SK-N-SH (cell line): ENCODE results near the gene RAB34. TPM values are rescaled to one million over a fixed set of nuclear protein-coding genes. Genes with fewer than 3 reads are reported as not detected.

ENCODE experiments used
- CTCF ChIA-PET: fragments of 300-600, 350-600 bp; formaldehyde crosslinking; extraction: SDS; loops from one replicate; lab custom pipeline; 2021; lab: Yijun Ruan, JAX
- POLR2A ChIA-PET: fragments of 350-600 bp; sonication (Branson Sonifier 250); formaldehyde crosslinking; extraction: SDS; loops from one replicate; lab custom pipeline; 2020; ENCODE audit warnings: antibody characterized with exemption, inconsistent platforms; lab: Yijun Ruan, JAX
- DNase-seq: peaks from one replicate; pipeline ENCODE4 v3.0.0; 2012
- H2AFZ ChIP-seq: fragments of 200-600 bp; sonication (generic); 2 replicates; pipeline ENCODE4 v1.8.1; 2016; ENCODE audit warnings: antibody characterized with exemption, mild to moderate bottlenecking, low read depth
- H3F3A ChIP-seq: fragments of 200-600 bp; sonication (generic); replicated peaks from 2 replicates; pipeline ENCODE3; 2016; ENCODE audit warnings: antibody characterized with exemption, mild to moderate bottlenecking; ENCODE audit not compliant: insufficient read depth
- H3K27ac ChIP-seq, 2 experiments: fragments of 200-500 bp in 1 of 2; fragments of 200-600 bp in 1 of 2; sonication (Bioruptor generic) in 1 of 2; sonication (generic), shearing (Covaris generic) in 1 of 2; 2 replicates each; pipeline versions ENCODE4 v1.5.1 to v1.6.1; 2014 to 2016; ENCODE audit warnings: low read depth in 2 of 2, inconsistent platforms in 1 of 2, low read length in 1 of 2, mild to moderate bottlenecking in 1 of 2, mixed read lengths in 1 of 2
- H3K27me3 ChIP-seq: fragments of 200-600 bp; sonication (generic), shearing (Covaris generic); 2 replicates; pipeline ENCODE4 v1.6.1; 2016; ENCODE audit warnings: mixed run types; ENCODE audit not compliant: insufficient read depth
- H3K36me3 ChIP-seq, 2 experiments: fragments of 200-500 bp in 1 of 2; fragments of 200-600 bp in 1 of 2; sonication (Bioruptor generic) in 1 of 2; sonication (generic) in 1 of 2; replicated peaks in 1 of 2; 2 replicates each; pipeline versions ENCODE3 to v1.5.1; 2014 to 2016; ENCODE audit warnings: low read length in 1 of 2, mild to moderate bottlenecking in 1 of 2; ENCODE audit not compliant: insufficient read depth in 2 of 2, control insufficient read depth in 1 of 2
- H3K4me1 ChIP-seq, 2 experiments: fragments of 200-500 bp in 1 of 2; fragments of 200-600 bp in 1 of 2; sonication (Bioruptor generic) in 1 of 2; sonication (generic), shearing (Covaris generic) in 1 of 2; 2 replicates each; pipeline versions ENCODE4 v1.5.1 to v1.6.1; 2014 to 2016; ENCODE audit warnings: low read depth in 1 of 2, low read length in 1 of 2, mixed run types in 1 of 2; ENCODE audit not compliant: insufficient read depth in 2 of 2, control insufficient read depth in 1 of 2
- H3K4me2 ChIP-seq: fragments of 200-600 bp; sonication (generic), shearing (Covaris generic); 2 replicates; pipeline ENCODE4 v1.6.1; 2017; ENCODE audit warnings: mixed run types
- H3K4me3 ChIP-seq, 2 experiments: fragments of 200-500 bp in 1 of 2; fragments of 200-600 bp in 1 of 2; sonication (Bioruptor generic) in 1 of 2; sonication (generic), shearing (Covaris generic) in 1 of 2; 2 replicates each; pipeline versions ENCODE4 v1.5.1 to v1.8.1; 2014 to 2016; ENCODE audit warnings: low read depth in 2 of 2, inconsistent platforms in 1 of 2, low read length in 1 of 2, mild to moderate bottlenecking in 1 of 2, mixed read lengths in 1 of 2, moderate library complexity in 1 of 2
- H3K79me2 ChIP-seq: fragments of 200-600 bp; sonication (generic); 2 replicates; pipeline ENCODE4 v1.8.1; 2017; ENCODE audit warnings: mild to moderate bottlenecking; ENCODE audit not compliant: insufficient read depth
- H3K9ac ChIP-seq: fragments of 200-600 bp; sonication (generic); 2 replicates; pipeline ENCODE4 v1.6.1; 2017; ENCODE audit warnings: mixed run types
- H3K9me2 ChIP-seq: fragments of 200-600 bp; sonication (generic); 2 replicates; pipeline ENCODE4 v1.6.1; 2017; ENCODE audit warnings: mixed run types
- H3K9me3 ChIP-seq: fragments of 200-600 bp; sonication (generic); 2 replicates; pipeline ENCODE4 v1.6.1; 2017; ENCODE audit warnings: mixed run types, mild to moderate bottlenecking, moderate library complexity
- H4K20me1 ChIP-seq: fragments of 200-600 bp; sonication (generic); 2 replicates; pipeline ENCODE4 v1.6.1; 2017; ENCODE audit warnings: mild to moderate bottlenecking, mixed run types; ENCODE audit not compliant: insufficient read depth
- EP300 ChIP-seq, 2 experiments: IDR thresholded peaks; 2 replicates each; pipeline versions ENCODE4 v1.4.0 to v1.6.1; 2012; ENCODE audit warnings: borderline replicate concordance in 1 of 2, low read depth in 1 of 2, low read length in 1 of 2
- EZH2phosphoT487 ChIP-seq: fragments of 200-600 bp; sonication (generic); IDR thresholded peaks from 2 replicates; pipeline ENCODE4 v1.6.1; 2017; ENCODE audit warnings: low read depth, mixed run types, mild to moderate bottlenecking, antibody characterized with exemption, moderate library complexity, borderline replicate concordance
- GATA2 ChIP-seq: sonication (generic); formaldehyde crosslinking; IDR thresholded peaks from 2 replicates; pipeline ENCODE4 v1.5.0; 2020; ENCODE audit warnings: mild to moderate bottlenecking, missing genetic modification reagents
- IRF3 ChIP-seq: fragments of 150-350 bp; IDR thresholded peaks from 2 replicates; pipeline ENCODE4 v1.6.1; 2016; ENCODE audit warnings: mild to moderate bottlenecking, low read depth, low read length
- MEF2A ChIP-seq: IDR thresholded peaks from 2 replicates; pipeline ENCODE4 v1.4.0; 2012; ENCODE audit warnings: low read depth, borderline replicate concordance
- PBX3 ChIP-seq: IDR thresholded peaks from 2 replicates; pipeline ENCODE4; 2012
- POLR2AphosphoS5 ChIP-seq: IDR thresholded peaks from 2 replicates; pipeline ENCODE4 v1.6.1; 2012; ENCODE audit warnings: low read depth, low read length
- RCOR1 ChIP-seq: fragments of 150-350 bp; IDR thresholded peaks from 2 replicates; pipeline ENCODE4 v1.6.1; 2017; ENCODE audit warnings: antibody characterized with exemption, low read length
- RXRA ChIP-seq: IDR thresholded peaks from 2 replicates; pipeline ENCODE4 v1.4.0; 2012; ENCODE audit warnings: low read depth, mild to moderate bottlenecking, borderline replicate concordance
- SIN3A ChIP-seq: IDR thresholded peaks from 2 replicates; pipeline ENCODE4 v1.6.1; 2012; ENCODE audit warnings: low read depth, mild to moderate bottlenecking, low read length, moderate library complexity, borderline replicate concordance
- SMC3 ChIP-seq: IDR thresholded peaks from 2 replicates; pipeline ENCODE4 v1.6.1; 2012; ENCODE audit warnings: low read depth, low read length, improper control_type of control experiment
- TEAD4 ChIP-seq: IDR thresholded peaks from 2 replicates; pipeline ENCODE4 v1.4.0; 2012; ENCODE audit warnings: mild to moderate bottlenecking, borderline replicate concordance; ENCODE audit not compliant: insufficient read depth
- USF2 ChIP-seq: fragments of 150-350 bp; IDR thresholded peaks from 2 replicates; pipeline ENCODE4 v1.6.1; 2017; ENCODE audit warnings: antibody characterized with exemption, low read length, low read depth, borderline replicate concordance
- ZBTB33 ChIP-seq: IDR thresholded peaks from 2 replicates; pipeline ENCODE4 v1.4.0; 2012; ENCODE audit warnings: low read depth, borderline replicate concordance
- WGBS: methylation state at CpG from one replicate; pipeline ENCODE4 v1.1.6; 2017; ENCODE audit warnings: low lambda C conversion rate; 5-methylcytosine and 5-hydroxymethylcytosine counted together
- polyA plus RNA-seq, 3 experiments: library from polyadenylated mRNA; depleted of rRNA; stranded (reverse); fragments of >200 nt; gene quantifications; 2 replicates each; pipeline ENCODE4 v1.2.3, GENCODE V29; 2012

The RAB34 gene
- polyA plus RNA-seq, 1 of the 3 experiments (the other 2 are of a cell fraction) = 0.18 TPM

- 100% methylated on average over 2 of the region's 2 CpGs for WGBS
- H3K27ac ChIP-seq = peak overlapping the region in 1 of 2 experiments; percentile 26; a peak in 1 of 4 replicates
- H3K9me3 ChIP-seq = no peaks in the 10 kb centered on the region
- H3K4me1 ChIP-seq = peaks cover 0 to 17% of the 10 kb centered on the region in 2 experiments; a peak in 2 of 4 replicates
- no peaks in the 10 kb centered on the region for H3K9me2 ChIP-seq
- peaks cover 5 to 18% of the 10 kb centered on the region in 2 experiments for H3K36me3 ChIP-seq
- no peak overlapping the region for H3K9ac ChIP-seq
- no peak overlapping the region for H3K4me3 ChIP-seq
- no peak for TF ChIP-seq EP300 (IDR thresholded peaks at IDR 0.05; ENCODE audit: borderline replicate concordance in 1 of 2, low read depth in 1 of 2, low read length in 1 of 2)
- no peak for TF ChIP-seq POLR2AphosphoS5
- TF ChIP-seq IRF3 = no peak
- TF ChIP-seq ZBTB33 = no peak
- no peak for TF ChIP-seq RCOR1
- no peak for TF ChIP-seq USF2
- no peak for TF ChIP-seq SMC3
- H4K20me1 ChIP-seq = no peaks in the 10 kb centered on the region
- no peak overlapping the region for H3K4me2 ChIP-seq
- no peak for DNase-seq
- H3K27me3 ChIP-seq = no peaks in the 10 kb centered on the region
- peaks cover 9% of the 10 kb centered on the region; the same call in 1 of the 2 replicates for H3K79me2 ChIP-seq
- POLR2A ChIA-PET = interaction anchor here (1.5 to 1.7 kb wide), 2 partner anchors 12 to 63 kb away, joined by 3 to 11 read pairs; partner anchors contain the start of genes BLTP2 and RPL23A
- H3F3A ChIP-seq = peaks cover 29% of the 10 kb centered on the region
- no peak overlapping the region for H2AFZ ChIP-seq
- CTCF ChIA-PET = interaction anchor here (0.8 to 3.1 kb wide), 4 partner anchors 20 to 195 kb away, joined by 3 to 17 read pairs (median 3); partner anchors contain the start of gene TLCD1
Observed at GRCh38 chr17:28707339-28707720, 10.3 kb downstream of the RAB34 start.

GRCh38 chr17:28706471-28707338, 11.0 kb downstream of the RAB34 start:
- Histone ChIP-seq H3K4me1 (peaks cover 0 to 17% of the 10 kb centered on the region in 2 experiments; a peak in 2 of 4 replicates), H3K9me3 (no peaks in the 10 kb centered on the region), H3K9ac (no peak overlapping the region), H3K27me3 (no peaks in the 10 kb centered on the region), H3K9me2 (no peaks in the 10 kb centered on the region), H3F3A (peaks cover 29% of the 10 kb centered on the region), H3K4me3 (no peak overlapping the region), H3K36me3 (peaks cover 5 to 23% of the 10 kb centered on the region in 2 experiments), H3K4me2 (no peak overlapping the region), H2AFZ (no peak overlapping the region), H3K79me2 (peaks cover 9% of the 10 kb centered on the region; the same call in 1 of the 2 replicates), H3K27ac (peak overlapping the region in 1 of 2 experiments; percentile 53; a peak in 1 of 4 replicates), H4K20me1 (no peaks in the 10 kb centered on the region)
- CTCF ChIA-PET = interaction anchor here (0.6 to 3.1 kb wide), 8 partner anchors 18 to 196 kb away, joined by 3 to 17 read pairs (median 3); partner anchors contain the start of gene TLCD1
- 53% methylated on average over 5 of the region's 7 CpGs for WGBS
- peak; percentile 80 for DNase-seq
- POLR2A ChIA-PET = interaction anchor here (1.5 to 1.7 kb wide), 2 partner anchors 13 to 62 kb away, joined by 3 to 11 read pairs; partner anchors contain the start of genes BLTP2 and RPL23A
- no peak for TF ChIP-seq ZBTB33
- no peak for TF ChIP-seq RXRA
- TF ChIP-seq USF2 = no peak
- no peak for TF ChIP-seq TEAD4
- no peak for TF ChIP-seq MEF2A
- TF ChIP-seq GATA2 (CRISPR knock-in tag) = peak; percentile 59; the same call in 1 of the 2 replicates
- no peak for TF ChIP-seq EZH2phosphoT487
- TF ChIP-seq PBX3 = no peak
- TF ChIP-seq SIN3A = no peak
